T-helper 22 cell (primary cell): ENCODE measurements around the gene RPUSD4.

ENCODE experiments used
- DNase-seq: peaks from one replicate; pipeline ENCODE4 v3.0.0-alpha.2; 2020; ENCODE audit warnings: low read depth

The RPUSD4 gene

GRCh38 chr11:126157326-126158030 is 54.0 kb downstream of the RPUSD4 start:
- DNase-seq, result no peak

DNA sequence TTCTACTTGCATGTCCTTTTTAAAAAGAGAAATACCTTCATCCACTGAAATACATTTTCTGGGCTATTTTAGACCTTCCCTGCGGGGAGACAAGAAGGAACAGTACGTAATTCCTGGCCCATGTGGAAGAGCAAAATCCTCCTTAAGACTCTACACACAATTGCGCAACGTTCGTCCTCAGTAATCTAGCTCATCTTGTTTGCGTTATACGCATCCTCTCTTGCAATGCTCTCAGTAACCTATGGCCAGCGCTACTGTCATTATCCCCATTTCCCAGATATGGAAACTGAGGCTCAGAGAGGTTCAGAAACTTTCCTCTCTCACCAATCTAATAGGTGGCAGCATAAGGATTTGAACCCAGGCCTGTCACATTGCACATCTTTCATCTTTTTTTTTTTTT is 54.6 kb downstream of the RPUSD4 start:
- no peak for DNase-seq

- DNase-seq, result no peak
These were observed 55.9 kb downstream of the RPUSD4 start for GRCh38 chr11:126155402-126156187.

DNA sequence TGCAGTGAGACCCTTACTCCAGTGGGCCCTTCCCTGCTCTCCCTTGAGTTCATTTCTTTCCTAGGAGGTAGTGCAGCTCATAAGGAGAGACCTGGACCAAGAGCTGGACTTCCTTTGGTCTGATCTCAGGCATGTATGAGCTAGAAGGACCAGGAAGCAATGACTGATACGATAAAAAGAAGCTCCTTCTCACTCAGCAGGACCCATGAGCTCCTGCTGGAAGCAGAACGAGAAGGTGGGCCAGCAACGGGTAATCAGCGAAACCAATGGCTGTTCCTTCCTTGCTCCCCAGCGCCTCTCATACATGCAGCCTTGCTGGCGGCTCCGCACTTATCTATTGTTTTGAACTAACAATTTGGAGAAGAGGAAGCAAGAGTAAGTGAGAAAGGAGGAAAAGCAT is 56.8 kb downstream of the RPUSD4 start:
- DNase-seq, result no peak

GRCh38 chr11:126153972-126154371 is 57.5 kb downstream of the RPUSD4 start:
- no peak for DNase-seq

DNA sequence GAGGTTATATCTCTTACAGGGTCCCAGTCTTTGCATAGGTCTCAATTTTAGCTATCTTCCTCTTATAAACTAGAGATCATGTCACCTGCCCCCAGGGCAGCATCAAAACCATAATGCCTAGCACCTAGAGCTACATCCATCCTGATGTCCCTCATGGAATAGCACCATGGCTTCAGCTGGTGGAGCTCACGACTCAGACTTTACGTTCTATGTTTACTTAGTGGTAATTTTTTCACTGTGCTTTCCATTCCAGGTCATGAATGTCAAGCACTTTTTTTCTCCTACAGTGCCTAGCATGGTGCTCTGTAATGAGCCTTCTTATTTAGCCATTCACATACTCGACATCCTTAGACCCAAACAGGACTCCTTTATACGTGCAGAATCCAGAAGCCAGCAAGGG is 58.4 kb downstream of the RPUSD4 start:
- DNase-seq, result no peak

- no peak for DNase-seq
These were observed 58.9 kb downstream of the RPUSD4 start for GRCh38 chr11:126152586-126152985.

DNA sequence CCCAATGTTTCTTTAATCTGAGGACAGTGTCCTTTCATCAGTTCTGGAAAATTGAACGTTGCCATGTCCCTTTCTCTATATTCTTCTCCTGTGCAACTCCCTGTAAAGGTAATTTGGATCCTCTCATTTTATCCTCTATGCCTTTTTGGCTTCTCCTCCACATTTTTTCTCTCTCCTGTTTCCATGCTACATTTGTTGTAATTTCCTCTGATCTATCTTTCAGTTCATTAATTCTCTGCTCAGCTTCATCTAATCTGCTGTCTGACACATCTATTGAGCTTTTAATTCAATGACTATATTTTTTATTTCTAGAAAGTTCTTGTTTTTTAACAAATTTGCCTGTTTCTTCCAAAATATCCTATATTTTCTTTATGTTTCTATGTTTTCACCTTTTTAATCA is 59.3 kb downstream of the RPUSD4 start:
- no peak for DNase-seq
